GM21447 (cell line): Measurements from ENCODE around the gene LPIN3.

Experiments
- ATAC-seq: cut with Tn5 transposase; IDR thresholded peaks from one replicate; pipeline ENCODE4 v1.9.1; 2021; ENCODE audit not compliant: unreplicated experiment

LPIN3 gene

DNA sequence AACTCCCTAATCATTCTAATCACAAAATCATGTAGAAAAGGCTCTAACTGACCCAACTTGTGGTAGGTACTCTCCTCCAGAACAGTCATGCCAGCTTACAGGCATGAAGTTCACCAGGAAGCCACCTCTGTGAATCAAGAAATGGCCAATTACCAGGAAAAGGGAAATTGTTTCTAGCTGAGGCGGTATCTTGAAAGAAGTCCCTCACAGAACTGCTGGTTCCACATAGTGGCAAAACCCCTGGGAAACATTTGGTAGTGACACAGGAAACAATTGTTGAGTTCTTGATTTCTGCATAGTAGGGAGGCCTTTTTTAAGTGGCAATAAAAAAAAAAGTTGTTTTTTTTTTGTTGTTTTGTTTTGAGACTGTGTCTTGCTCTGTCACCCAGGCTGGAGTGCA is 19.6 kb upstream of the LPIN3 start:
- no peak for ATAC-seq

DNA sequence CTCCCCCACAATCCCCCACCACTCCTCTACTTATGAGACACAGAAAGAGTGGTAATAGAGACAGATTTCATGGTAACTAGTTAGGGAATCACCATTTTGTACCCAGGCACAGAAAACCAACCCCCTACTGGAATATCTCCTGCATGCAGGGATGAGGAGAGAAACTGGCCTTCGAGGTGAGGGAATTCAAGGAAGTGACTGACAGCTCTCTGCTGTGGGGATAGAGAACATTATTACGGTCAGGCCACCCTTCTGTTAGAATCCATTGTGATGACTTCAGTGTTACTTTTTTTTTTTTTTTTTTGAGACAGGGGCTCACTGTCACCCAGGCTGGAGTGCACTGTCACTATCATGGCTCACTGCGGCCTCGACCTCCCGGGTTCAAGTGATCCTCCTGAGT is 13.4 kb upstream of the LPIN3 start:
- no peak for ATAC-seq

DNA sequence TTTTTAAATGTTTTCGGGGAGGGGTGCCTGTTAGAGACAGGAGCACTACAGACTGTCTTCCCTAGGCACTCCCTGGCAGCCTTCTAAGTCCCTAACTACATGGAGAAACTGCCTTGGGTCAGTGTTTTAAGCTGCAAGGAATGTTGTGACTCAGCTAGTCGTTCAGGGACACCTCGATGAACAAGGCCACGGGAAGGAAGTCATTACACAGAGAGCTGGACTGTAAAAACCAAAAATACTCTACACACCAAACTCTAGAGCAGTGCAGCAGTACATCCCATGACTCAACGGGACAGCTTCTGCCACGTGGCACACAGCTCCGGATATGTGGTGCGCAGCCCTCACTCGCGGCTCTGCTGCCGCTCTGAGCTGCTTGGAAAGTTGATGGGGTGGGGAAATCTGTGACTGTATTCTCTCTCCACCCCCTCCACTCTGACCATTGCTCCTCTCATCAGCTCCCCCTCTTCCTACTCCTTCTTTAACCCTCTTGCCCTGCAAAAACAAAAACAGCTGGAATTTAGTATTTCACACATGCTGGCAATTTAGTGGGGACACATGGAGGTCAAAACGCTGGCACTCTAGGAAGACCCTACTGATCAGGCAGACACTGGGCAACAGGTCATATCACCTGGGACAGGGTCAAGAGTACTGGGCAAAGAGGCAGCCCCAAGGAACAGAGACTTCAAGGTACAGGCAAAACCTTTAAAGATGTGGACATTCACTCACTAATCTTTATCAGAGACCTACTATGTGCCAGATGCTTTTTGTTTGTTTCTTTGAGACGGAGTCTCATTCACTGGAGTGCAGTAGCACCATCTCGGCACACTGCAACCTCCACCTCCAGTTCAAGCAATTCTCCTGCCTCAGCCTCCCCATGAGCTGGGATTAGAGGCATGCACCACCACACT is 10.9 kb upstream of the LPIN3 start:
- ATAC-seq: peak; percentile 88

- ATAC-seq: no peak
Measured at GRCh38 chr20:41330343-41330720, 10.3 kb upstream of the LPIN3 start.

DNA sequence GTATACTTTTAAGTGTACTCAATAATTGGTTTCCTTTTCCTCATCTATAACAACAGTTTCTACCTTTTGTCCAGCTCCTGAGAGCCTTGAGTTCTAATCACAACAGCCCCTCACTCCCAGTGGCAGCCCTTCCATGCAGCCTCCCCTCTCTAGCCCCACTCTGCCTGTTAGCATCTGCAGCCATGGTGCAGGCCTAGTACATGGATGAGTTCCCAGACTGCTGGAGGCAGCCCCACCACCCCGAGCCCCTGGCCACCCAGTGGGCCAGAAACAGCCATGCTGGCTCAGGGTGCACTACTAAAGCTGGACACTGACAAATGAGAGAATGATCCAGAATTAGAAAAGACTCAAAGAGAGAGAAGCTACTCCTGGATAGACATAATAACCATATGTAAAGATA is 9.7 kb upstream of the LPIN3 start:
- no peak for ATAC-seq

DNA sequence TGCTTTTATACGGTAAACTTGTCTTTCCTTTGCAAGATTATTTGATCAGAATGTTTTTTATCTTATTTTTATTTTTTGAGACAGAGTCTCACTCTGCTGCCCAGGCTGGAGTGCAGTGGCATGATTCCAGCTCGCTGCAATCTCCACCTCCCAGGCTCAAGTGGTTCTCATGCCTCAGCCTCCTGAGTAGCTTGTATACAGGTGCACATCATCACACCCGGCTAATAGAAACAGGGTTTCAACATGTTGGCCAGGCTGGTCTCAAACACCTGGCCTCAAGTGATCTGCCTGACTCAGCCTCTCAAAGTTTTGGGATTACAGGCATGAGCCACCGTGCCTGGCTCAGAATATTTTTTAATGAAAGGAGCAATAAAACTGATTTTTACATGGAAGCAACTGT is 8.9 kb upstream of the LPIN3 start:
- ATAC-seq: no peak

DNA sequence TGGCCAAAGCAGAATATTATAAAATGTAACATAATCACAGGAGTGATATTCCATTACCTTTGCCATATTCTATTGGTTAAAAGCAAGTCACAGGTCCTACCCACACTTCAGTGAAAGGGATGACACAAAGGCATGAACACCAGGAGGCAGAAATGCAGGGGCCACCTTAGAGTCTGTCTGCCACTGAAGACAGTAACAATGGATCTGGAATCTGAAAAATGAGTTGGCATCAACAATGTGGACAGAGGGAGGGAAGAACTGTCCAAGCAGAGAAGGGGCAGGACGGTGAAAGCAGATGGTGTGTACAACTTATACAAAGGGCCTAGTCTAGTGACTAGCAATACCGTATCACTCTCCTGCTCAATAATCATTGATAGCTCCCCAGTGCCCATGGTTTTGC is 6.6 kb upstream of the LPIN3 start:
- no peak for ATAC-seq

DNA sequence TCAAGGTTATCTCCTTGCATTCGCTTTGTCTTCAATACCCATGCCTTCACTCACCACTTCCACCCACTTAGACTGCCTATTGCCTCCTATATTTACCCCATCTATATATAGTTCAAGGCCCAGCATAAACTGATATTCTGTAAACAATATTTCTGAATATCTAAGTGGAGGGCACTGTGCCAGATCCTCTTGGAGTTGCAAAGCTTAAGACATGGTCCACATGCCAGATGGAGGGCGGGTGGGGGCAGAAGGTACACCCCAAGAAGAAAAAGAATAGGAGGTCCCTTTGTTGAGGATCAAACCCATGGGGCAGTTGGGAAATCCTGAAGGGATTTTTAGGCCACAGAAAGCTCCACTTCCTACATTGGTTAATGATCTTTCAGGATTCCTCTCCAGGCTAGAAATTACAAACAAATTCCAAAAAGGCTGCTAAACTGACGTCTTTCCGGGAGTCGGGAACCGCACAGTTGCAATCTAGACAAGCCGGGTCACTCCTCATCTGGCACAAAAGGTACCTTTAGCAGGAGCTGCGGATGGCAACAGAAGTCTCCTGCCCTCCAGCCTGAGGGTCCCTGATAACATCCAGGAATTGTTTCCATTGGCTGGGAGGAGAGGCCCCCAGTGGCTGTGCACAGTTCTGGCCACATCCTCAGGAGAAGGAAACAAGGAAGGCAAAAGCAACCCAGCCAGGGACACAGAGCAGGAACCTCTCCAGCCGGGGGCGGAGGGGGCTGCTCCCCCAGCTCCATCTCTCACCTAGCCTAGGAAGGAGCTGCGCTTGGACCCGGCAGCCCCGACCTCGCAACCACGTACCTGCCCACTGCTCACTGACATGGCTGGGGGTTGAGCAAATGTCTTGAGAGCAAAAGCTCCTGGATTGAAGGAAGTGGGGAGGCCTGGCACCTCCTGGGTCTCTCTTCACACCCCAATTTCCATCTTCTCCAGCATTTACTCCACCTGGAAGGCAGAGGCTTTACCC is 5.9 kb upstream of the LPIN3 start:
- no peak for ATAC-seq

- no peak for ATAC-seq
Measured at GRCh38 chr20:41335591-41335990, 5.0 kb upstream of the LPIN3 start.

DNA sequence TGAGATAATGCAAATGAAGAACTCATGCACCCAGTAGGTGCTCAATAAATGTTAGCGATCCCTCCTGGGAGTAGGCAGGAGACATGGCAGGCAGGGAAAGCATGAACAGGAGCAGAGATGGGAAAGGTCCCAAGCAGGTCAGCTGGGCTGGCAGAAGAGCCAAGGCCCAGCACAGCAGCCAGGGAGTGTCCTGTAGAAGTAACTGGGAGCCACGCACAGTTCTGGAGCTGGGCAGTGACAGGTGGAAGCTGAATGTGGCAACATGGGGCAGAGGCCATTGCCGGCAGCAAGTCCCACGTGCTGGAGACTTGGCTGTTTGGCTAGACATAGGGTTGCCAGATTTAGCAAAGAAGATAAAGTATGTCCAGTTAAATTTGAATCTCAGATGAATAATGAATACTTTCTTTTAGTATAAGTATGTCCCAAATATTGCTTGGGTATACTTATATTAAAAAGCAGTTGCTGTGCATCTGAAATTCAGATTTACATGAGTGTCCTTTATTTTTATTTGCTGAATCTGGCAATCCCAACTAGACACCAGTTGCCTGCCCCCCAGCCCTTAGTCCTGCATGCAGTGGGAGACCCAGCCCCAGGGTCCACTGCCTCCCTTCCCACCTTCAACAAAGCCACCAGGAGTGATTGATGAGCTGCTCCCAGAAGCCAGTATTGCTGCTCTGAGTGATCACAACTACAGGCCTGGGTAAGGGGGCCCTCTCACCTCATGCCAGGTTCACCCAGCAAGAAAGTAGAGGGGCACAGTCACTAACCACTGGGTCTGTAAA is 3.7 kb upstream of the LPIN3 start:
- no peak for ATAC-seq

DNA sequence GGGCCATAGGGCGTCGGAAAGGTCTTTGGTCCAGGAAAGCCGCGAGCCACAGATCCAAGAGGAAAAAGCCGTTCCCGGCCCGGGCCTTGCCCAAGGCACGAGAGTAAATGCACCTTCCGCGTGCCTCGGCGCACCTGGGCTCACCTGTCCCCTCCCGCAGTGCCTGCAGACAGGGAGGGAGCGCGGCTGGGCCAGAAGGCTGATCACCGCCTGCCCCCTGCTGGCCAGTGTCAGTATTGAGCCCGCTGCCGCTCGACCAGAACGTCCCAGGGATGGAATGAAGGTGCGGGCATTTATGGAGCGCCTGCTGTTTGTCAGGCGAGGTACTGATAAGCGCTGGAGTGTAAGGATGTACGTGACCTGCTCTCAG is 679 bp upstream of the LPIN3 start:
- peak; percentile 53 for ATAC-seq

DNA sequence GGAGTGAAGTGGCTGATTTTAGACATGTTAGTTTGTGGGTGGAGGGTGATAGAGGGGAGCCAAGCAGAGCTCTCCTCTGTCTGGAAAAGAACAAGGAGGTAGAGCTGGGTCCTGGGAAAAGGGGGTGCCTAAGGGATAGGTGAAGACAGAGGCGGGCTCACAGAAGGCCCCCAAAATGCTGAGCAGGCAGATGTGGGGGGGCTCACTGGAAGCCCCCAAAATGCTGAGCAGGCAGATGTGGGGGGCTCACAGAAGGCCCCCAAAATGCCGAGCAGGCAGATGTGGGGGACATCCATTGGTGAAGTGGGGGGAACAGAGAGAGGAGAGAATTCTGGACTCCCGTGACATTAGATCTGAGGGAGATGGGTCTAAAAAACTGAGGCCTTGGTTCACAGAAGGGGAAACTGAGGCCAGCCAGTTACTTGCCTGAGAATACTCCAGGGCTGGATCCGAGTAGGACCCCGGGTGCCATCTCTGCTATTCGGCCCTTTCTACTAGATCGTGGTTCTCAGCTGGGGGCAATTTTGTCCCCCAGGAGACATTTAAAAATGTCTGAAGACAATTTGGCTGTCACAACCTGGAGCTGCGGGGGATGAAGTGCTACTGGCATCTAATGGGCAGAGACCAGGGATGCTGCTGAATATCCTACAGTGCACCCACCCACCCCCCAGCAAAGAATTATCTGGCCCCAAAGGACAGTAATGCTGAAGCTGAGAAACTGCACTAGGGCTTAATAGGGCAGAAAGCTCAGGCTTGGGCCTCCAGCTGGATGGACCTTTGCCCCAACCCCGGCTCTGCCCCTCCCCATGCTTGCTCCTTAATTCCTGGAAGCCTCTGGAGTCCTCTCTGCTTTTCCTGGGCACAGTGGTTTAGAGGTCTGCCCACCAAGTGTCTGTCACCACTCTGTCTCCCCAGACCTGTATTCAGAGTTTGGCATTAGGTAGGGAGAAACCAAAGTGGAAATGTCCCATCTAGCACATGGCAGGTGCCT is 2.1 kb downstream of the LPIN3 start:
- no peak for ATAC-seq

DNA sequence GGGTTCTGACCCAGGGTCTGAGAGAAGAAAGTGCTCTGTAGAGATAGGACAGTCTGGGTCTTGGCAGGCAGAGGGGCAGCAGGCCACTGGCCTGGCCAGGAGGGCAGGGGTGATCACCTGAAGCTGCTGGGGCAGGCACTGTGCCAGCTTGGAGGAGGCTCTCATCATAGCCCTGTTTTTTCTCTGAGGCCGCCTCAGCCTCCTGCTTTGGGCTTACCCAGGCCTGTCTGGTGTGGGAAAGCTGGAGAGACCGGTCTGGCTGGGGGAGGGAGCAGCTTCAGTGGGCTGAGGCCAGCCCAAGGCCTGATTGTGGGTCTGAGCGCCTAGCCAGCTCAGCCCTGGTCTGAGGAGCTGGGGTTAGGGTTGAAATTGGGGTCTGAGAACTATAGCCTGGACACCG is 3.9 kb downstream of the LPIN3 start:
- no peak for ATAC-seq

GRCh38 chr20:41344938-41345728 is 4.5 kb downstream of the LPIN3 start:
- ATAC-seq: no peak

- ATAC-seq: no peak
Measured at GRCh38 chr20:41345729-41346067, 5.1 kb downstream of the LPIN3 start.

GRCh38 chr20:41347523-41348429 is 7.2 kb downstream of the LPIN3 start:
- ATAC-seq: no peak

DNA sequence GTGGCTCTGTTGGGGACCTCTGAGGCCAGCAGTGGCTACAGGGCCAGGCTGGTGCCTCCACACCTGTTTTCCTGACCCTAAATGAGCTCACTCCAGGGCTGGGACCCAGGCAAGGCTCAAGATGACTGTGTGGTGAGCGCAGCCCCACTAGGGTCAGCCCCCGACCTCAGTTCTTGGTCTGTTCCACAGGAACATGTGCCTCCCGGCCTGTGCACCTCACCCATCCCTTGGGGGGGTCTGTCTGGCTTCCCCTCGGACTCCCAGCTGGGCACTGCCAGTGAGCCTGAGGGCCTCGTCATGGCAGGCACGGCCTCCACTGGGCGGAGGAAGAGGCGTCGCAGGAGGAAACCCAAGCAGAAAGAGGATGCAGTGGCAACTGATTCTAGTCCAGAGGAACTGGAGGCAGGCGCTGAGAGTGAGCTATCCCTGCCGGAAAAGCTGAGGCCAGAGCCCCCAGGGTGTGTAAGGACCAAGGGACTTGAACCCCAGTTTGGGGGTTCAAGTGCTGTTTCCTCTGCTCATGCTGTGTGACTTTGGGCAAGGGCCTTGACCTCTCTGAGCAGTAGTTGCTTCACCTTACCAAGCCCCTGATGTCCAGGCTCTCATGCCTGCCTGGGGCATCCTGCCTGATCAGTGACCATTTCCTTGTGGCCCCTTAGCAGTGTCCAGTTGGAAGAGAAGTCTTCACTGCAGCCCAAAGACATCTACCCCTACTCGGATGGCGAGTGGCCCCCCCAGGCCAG is 8.0 kb downstream of the LPIN3 start:
- ATAC-seq: no peak

DNA sequence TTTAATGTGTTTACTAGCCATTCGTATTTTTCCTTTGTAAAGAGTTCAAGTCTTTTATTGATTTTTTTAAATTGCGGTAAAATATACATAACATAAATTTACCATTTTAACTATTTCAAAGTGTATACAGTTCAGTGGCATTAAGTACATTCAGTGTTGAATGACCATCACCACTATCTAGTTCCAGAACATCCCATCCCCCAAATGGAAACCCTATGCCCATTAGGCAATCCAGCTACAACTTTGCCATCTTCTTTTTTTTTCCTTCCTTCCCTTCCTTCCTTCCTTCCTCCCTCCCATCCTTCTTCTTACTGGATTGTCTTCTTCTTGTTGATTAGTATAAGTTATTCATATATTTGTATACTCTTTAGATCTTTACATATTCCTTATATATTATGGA is 8.6 kb downstream of the LPIN3 start:
- no peak for ATAC-seq
